GM18499 (cell line): Measurements from ENCODE around the gene SLC17A4.
"Not testable (repeated sequence)": the region's sequence is repeated elsewhere in the genome, so short reads cannot be mapped to it uniquely, and the experiment has no call there.

Experiments
- ATAC-seq: cut with Tn5 transposase; IDR thresholded peaks from one replicate; pipeline ENCODE4 v1.9.1; 2021; ENCODE audit warnings: moderate number of reproducible peaks; ENCODE audit not compliant: insufficient read depth, unreplicated experiment

The SLC17A4 gene

GRCh38 chr6:25748601-25749517, 5.7 kb upstream of the SLC17A4 start:
- not testable (repeated sequence) for ATAC-seq

- no peak for ATAC-seq
Observed at GRCh38 chr6:25749837-25750236, 4.7 kb upstream of the SLC17A4 start.

- no peak for ATAC-seq
Observed at GRCh38 chr6:25750906-25751305, 3.6 kb upstream of the SLC17A4 start.

- no peak for ATAC-seq
Observed at GRCh38 chr6:25753079-25753478, 1.5 kb upstream of the SLC17A4 start.

- ATAC-seq: no peak
Observed at GRCh38 chr6:25755483-25755882, 941 bp downstream of the SLC17A4 start.

- ATAC-seq: no peak
Observed at GRCh38 chr6:25756382-25757363, 2.1 kb downstream of the SLC17A4 start.

- ATAC-seq: no peak
Observed at GRCh38 chr6:25757936-25758642, 3.5 kb downstream of the SLC17A4 start.

GRCh38 chr6:25764611-25765010, 10.1 kb downstream of the SLC17A4 start:
- ATAC-seq: no peak

GRCh38 chr6:25768566-25768965, 14.0 kb downstream of the SLC17A4 start:
- ATAC-seq: no peak

- ATAC-seq: no peak
Observed at GRCh38 chr6:25769983-25770382, 15.4 kb downstream of the SLC17A4 start.

- no peak for ATAC-seq
Observed at GRCh38 chr6:25774120-25774715, 19.7 kb downstream of the SLC17A4 start.

GRCh38 chr6:25777031-25777430, 22.5 kb downstream of the SLC17A4 start:
- no peak for ATAC-seq

- ATAC-seq: no peak
Observed at GRCh38 chr6:25777856-25778649, 23.5 kb downstream of the SLC17A4 start.

- ATAC-seq: no peak
Observed at GRCh38 chr6:25781134-25781533, 26.6 kb downstream of the SLC17A4 start.

GRCh38 chr6:25787428-25787827, 32.9 kb downstream of the SLC17A4 start:
- no peak for ATAC-seq

- no peak for ATAC-seq
Observed at GRCh38 chr6:25788305-25788922, 33.9 kb downstream of the SLC17A4 start.

GRCh38 chr6:25789475-25789874, 34.9 kb downstream of the SLC17A4 start:
- no peak for ATAC-seq

GRCh38 chr6:25792016-25792415, 37.5 kb downstream of the SLC17A4 start:
- ATAC-seq: no peak

- no peak for ATAC-seq
Observed at GRCh38 chr6:25793970-25794369, 39.4 kb downstream of the SLC17A4 start.
